Retinal pigment epithelial cell (primary cell): Measurements from ENCODE around the gene SEC14L6.
A peak's percentile ranks its signal among the peaks of the same experiment; 100 is the strongest.
"Not testable (repeated sequence)": the region's sequence is repeated elsewhere in the genome, so short reads cannot be mapped to it uniquely, and the experiment has no call there.

ENCODE experiments used
- DNase-seq: peaks from one replicate; pipeline ENCODE4 v3.0.0-alpha.2; 2010; ENCODE audit warnings: low read depth
- H3K4me3 ChIP-seq: 2 replicates; pipeline ENCODE4 v1.5.1; 2011; ENCODE audit warnings: mild to moderate bottlenecking, low read length, control low read depth, moderate library complexity
- CTCF ChIP-seq: conservative IDR thresholded peaks from 2 replicates; pipeline ENCODE4 v1.5.1; 2011; ENCODE audit warnings: low read depth, low read length, control low read depth, inconsistent platforms

Gene SEC14L6

GRCh38 chr22:30574095-30574981 is 27.8 kb upstream of the SEC14L6 start, which contains the start of gene GAL3ST1:
Gene GAL3ST1 (minus strand): TSS chr22:30574665. CDS start chr22:30557392, 17,273 bp downstream.
- TF ChIP-seq CTCF: no peak
- DNase-seq: no peak
- peak within 1 kb of the TSS; percentile 29 for H3K4me3 ChIP-seq

GRCh38 chr22:30573594-30574094 is 27.1 kb upstream of the SEC14L6 start:
- TF ChIP-seq CTCF: no peak
- no peak for DNase-seq
- H3K4me3 ChIP-seq: no peak overlapping the region

GRCh38 chr22:30572840-30573593 is 26.5 kb upstream of the SEC14L6 start:
- no peak for TF ChIP-seq CTCF
- no peak for DNase-seq

GRCh38 chr22:30572210-30572609 is 25.7 kb upstream of the SEC14L6 start:
- H3K4me3 ChIP-seq: no peak overlapping the region
- TF ChIP-seq CTCF: no peak
- no peak for DNase-seq

More at GRCh38 chr22:30572840-30573593, 26.5 kb upstream of the SEC14L6 start:
- no peak overlapping the region for H3K4me3 ChIP-seq

- DNase-seq: no peak
- TF ChIP-seq CTCF: no peak
- H3K4me3 ChIP-seq: no peak overlapping the region
These were observed 23.2 kb upstream of the SEC14L6 start for GRCh38 chr22:30569674-30570202.

- H3K4me3 ChIP-seq: no peak overlapping the region
- no peak for TF ChIP-seq CTCF
- DNase-seq: no peak
These were observed 21.7 kb upstream of the SEC14L6 start for GRCh38 chr22:30568137-30568805.

GRCh38 chr22:30567277-30567676 is 20.7 kb upstream of the SEC14L6 start:
- H3K4me3 ChIP-seq, DNase-seq: not testable (repeated sequence)
